Adrenal gland (tissue), 12 donors: ENCODE data around the gene ZNF81. TPM values are rescaled to one million over a fixed set of nuclear protein-coding genes. Genes with fewer than 3 reads are reported as not detected.

Source experiments
- DNase-seq, 7 donors: peaks; one replicate each; pipeline ENCODE4 v3.0.0-alpha.2; 2019 to 2020
- H3K27ac ChIP-seq, 5 donors: fragments of 200-600 bp; sonication (generic) in 4 of 5; 1 replicate in 3 of 5; 2 replicates in 2 of 5; pipeline versions ENCODE4 v1.5.1 to v1.8.0; 2016 to 2020; ENCODE audit warnings: mild to moderate bottlenecking in 1 of 5
- H3K27me3 ChIP-seq: fragments of 200-600 bp; 2 replicates; pipeline ENCODE4 v1.8.0; 2021
- H3K36me3 ChIP-seq, 2 donors: fragments of 200-600 bp; replicated peaks in 1 of 2; 1 replicate in 1 of 2; 2 replicates in 1 of 2; pipeline versions ENCODE4 v1.5.1 to v1.8.0; 2018 to 2022
- H3K4me1 ChIP-seq, 2 donors: fragments of 200-600 bp; replicated peaks in 1 of 2; 1 replicate in 1 of 2; 2 replicates in 1 of 2; pipeline versions ENCODE4 v1.5.1 to v1.8.0; 2018 to 2021
- H3K4me3 ChIP-seq, 4 donors: fragments of 200-600 bp; sonication (generic) in 3 of 4; one replicate each; pipeline ENCODE4 v1.5.1; 2016 to 2018
- H3K9me3 ChIP-seq, 3 donors: fragments of 200-600 bp; sonication (generic) in 1 of 3; replicated peaks in 1 of 3; 1 replicate in 2 of 3; 2 replicates in 1 of 3; pipeline versions ENCODE4 v1.5.1 to v1.8.0; 2016 to 2021
- POLR2A ChIP-seq, 2 donors: fragments of 450-650 bp; IDR thresholded peaks; one replicate each; pipeline ENCODE4 v1.6.1; 2017; ENCODE audit warnings: antibody characterized with exemption in 2 of 2, mild to moderate bottlenecking in 2 of 2, moderate library complexity in 1 of 2
- WGBS, 4 donors: extraction: QIAGEN DNeasy Blood & Tissue Kit in 2 of 4; methylation state at CpG; one replicate each; pipeline versions ENCODE4 v1.1.5 to v1.1.7; 2013 to 2017; 5-methylcytosine and 5-hydroxymethylcytosine counted together
- intact Hi-C, 2 donors: fragments of 100-400 bp; cut with DNase I; formaldehyde crosslinking; loops; one replicate each; pipeline versions ENCODE4 v1.14.1 to v1.15.0; 2022 to 2023
- polyA plus RNA-seq, 3 donors: library from polyadenylated mRNA; stranded (reverse); fragments of 200-250 nt in 2 of 3; fragments of 350-450 nt in 1 of 3; fragmentation: Illumina TruSeq in 1 of 3; extraction: RNeasy Lipid Tissue Mini Kit (QIAGEN cat#74804) in 1 of 3; gene quantifications; one replicate each; pipeline ENCODE4 v1.2.3, GENCODE V29; 2013 to 2014
- total RNA-seq, 9 donors: library from RNA; depleted of rRNA in 4 of 9; stranded (reverse); fragments of >200 nt in 4 of 9; fragments of 120-200 nt in 1 of 9; fragmentation: NEBNext Ultra II Directional in 1 of 9; extraction: Animal tissue kit (Norgen Biotek cat#: 25700) in 1 of 9; gene quantifications; one replicate each; pipeline versions ENCODE4 v1.1.0 to v1.2.4, GENCODE V29; 2013 to 2023
- TF ChIP-seq, protein P1 (sequence below), 6 experiments: fragments of 450-650 bp in 4 of 6; fragments of 200-600 bp in 2 of 6; sonication (generic) in 1 of 6; IDR thresholded peaks; 1 replicate in 5 of 6; 2 replicates in 1 of 6; pipeline versions ENCODE4 v1.5.1 to v1.8.0; 2016 to 2021; ENCODE audit warnings: antibody characterized with exemption in 6 of 6, mild to moderate bottlenecking in 2 of 6, moderate library complexity in 1 of 6
- donor health status: healthy with polysubstance abuse.
- donor health status: Bipolar disorder and iron deficiency.
- donor health status: DM: yes; HTN: yes; CAD: no.
- donor health status: DM: no; HTN: no; CAD: no.
- donor health status: DM: no; HTN: no; CAD: no.
- donor health status: DM: yes; HTN: yes; CAD: no.

The ZNF81 gene
- total and polyA plus RNA-seq, 12 donors = 0.74 to 13.2 (median 6.4) TPM

DNA sequence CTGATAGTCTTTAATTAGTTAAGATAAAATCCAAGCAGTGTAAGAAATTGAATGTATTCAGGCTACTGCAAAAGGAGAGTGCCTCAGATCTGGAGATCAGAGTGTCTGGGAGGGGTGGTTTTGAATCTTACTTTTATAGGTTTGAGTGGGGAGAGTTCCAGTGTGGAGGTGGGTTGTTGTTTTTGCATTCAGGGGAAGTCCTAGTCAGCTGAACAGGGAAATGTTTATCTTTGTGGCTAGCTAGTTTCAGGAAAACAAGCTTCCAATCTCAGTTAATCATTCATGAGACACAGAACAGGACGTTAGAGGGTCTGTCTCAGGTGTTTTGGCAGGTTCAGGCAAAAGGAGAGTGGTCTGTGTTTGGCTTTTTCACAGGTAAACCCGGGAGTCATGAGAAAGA lies 26.0 kb downstream of the ZNF81 start:
- no peak overlapping the region for H3K27ac ChIP-seq
- intact Hi-C loops = no loop called here
- 14 to 59% (median 47%) methylated on average over 1 to 2 of the region's 2 CpGs for WGBS, 4 donors

DNA sequence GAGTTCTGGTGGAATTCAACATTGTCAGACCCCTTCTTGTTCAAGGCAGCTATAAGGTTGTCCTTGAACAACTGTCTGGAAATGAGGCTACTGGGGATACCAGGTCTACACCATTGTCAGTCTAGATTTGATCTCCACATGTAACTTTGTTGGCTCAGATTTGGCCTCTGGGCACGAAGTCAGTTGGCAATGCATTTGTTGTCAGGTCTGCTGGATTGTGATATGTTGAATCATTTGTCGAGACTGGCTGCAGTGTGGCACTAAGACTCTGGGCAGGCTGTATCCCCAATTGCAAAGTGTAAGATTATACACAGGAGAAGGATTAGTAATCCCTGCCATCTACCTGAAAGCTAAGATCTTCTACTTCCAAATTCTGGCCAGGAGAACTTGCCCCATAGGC lies 26.5 kb downstream of the ZNF81 start:
- no peaks in the 10 kb centered on the region for H3K27me3 ChIP-seq
- H3K36me3 ChIP-seq = no peaks in the 10 kb centered on the region
- 33 to 67% (median 44%) methylated on average over 1 to 2 of the region's 2 CpGs for WGBS, 4 donors
- no peak for TF ChIP-seq POLR2A (IDR thresholded peaks at IDR 0.05)
- TF ChIP-seq, protein P1, sequence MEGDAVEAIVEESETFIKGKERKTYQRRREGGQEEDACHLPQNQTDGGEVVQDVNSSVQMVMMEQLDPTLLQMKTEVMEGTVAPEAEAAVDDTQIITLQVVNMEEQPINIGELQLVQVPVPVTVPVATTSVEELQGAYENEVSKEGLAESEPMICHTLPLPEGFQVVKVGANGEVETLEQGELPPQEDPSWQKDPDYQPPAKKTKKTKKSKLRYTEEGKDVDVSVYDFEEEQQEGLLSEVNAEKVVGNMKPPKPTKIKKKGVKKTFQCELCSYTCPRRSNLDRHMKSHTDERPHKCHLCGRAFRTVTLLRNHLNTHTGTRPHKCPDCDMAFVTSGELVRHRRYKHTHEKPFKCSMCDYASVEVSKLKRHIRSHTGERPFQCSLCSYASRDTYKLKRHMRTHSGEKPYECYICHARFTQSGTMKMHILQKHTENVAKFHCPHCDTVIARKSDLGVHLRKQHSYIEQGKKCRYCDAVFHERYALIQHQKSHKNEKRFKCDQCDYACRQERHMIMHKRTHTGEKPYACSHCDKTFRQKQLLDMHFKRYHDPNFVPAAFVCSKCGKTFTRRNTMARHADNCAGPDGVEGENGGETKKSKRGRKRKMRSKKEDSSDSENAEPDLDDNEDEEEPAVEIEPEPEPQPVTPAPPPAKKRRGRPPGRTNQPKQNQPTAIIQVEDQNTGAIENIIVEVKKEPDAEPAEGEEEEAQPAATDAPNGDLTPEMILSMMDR (IDR thresholded peaks at IDR 0.05) = no peak
- DNase-seq = peak; percentile 28 to 72 (median 44)
- no peaks in the 10 kb centered on the region for H3K9me3 ChIP-seq
- H3K4me3 ChIP-seq = no peak overlapping the region
- no peak overlapping the region for H3K27ac ChIP-seq
- intact Hi-C loops = no loop called here
- H3K4me1 ChIP-seq = no peaks in the 10 kb centered on the region

More for the DNA sequence above, 26.0 kb downstream of the ZNF81 start:
- DNase-seq = no peak
- Histone ChIP-seq H3K36me3 (no peaks in the 10 kb centered on the region), H3K27me3 (no peaks in the 10 kb centered on the region), H3K4me3 (no peak overlapping the region), H3K9me3 (no peaks in the 10 kb centered on the region), H3K4me1 (no peaks in the 10 kb centered on the region)
- TF ChIP-seq POLR2A (IDR thresholded peaks at IDR 0.05) = no peak
- TF ChIP-seq, protein P1 (IDR thresholded peaks at IDR 0.05) = no peak

DNA sequence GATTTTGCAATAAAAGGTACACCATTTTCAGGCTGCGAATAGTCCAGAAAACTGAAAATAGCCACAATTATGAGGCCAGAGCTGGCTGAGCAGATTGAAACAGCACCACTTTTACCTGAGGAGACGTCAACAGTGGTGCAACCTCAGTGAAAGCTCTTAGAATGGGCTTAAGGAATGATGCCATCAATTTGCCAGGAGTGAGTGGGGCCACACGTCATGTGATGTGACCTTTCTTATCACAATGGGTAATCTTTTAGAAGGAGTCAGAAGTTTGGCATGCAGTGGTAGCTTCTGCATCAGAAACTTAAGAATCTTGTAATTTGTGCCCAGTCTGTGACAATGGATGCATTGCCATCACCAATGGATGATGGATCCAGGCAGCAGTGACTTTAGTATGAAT lies 27.6 kb downstream of the ZNF81 start:
- DNase-seq = no peak
- H3K4me3 ChIP-seq = no peak overlapping the region
- no peaks in the 10 kb centered on the region for H3K9me3 ChIP-seq
- TF ChIP-seq POLR2A (IDR thresholded peaks at IDR 0.05) = no peak
- TF ChIP-seq, protein P1 (IDR thresholded peaks at IDR 0.05) = no peak
- H3K4me1 ChIP-seq = no peaks in the 10 kb centered on the region
- intact Hi-C loops = no loop called here
- no peaks in the 10 kb centered on the region for H3K27me3 ChIP-seq
- 68 to 100% (median 84%) methylated on average over 1 to 3 of the region's 3 CpGs for WGBS, 4 donors
- H3K36me3 ChIP-seq = no peaks in the 10 kb centered on the region
- H3K27ac ChIP-seq = no peak overlapping the region

DNA sequence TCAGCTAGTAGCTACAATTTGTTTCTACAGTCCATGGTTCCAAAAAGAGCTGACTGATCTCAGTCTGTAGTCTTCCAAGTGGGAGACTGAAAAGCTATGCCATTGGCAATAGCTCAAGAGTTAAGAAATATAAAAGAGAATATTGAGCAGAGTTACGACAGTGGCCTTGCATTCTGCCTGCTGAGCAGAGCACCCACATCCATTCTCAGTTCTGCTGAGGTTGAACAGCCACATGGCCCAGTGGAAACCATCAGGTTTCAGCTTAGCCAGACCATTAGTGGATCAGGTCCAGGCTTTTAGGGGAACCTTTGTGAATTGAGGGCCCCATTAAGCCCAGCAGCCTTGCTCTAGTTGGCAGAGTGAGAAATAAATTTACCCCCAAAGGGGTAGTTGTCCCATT lies 28.1 kb downstream of the ZNF81 start:
- Histone ChIP-seq H3K9me3 (no peaks in the 10 kb centered on the region), H3K4me3 (no peak overlapping the region), H3K27me3 (no peaks in the 10 kb centered on the region), H3K4me1 (no peaks in the 10 kb centered on the region), H3K36me3 (no peaks in the 10 kb centered on the region), H3K27ac (no peak overlapping the region)
- DNase-seq = no peak
- WGBS, 4 donors = 65 to 100% (median 89%) methylated on average over 1 of the region's 1 CpG
- TF ChIP-seq, protein P1 (IDR thresholded peaks at IDR 0.05) = no peak
- TF ChIP-seq POLR2A (IDR thresholded peaks at IDR 0.05) = no peak
- intact Hi-C loops = no loop called here
